Hepatocyte (in vitro differentiated cells): Measurements from ENCODE around the gene ALDH3A1. TPM values are rescaled to one million over a fixed set of nuclear protein-coding genes. Genes with fewer than 3 reads are reported as not detected.
A peak's percentile ranks its signal among the peaks of the same experiment; 100 is the strongest.

Experiments
- DNase-seq: peaks from one replicate; pipeline ENCODE4 v3.0.0-alpha.2; 2016; ENCODE audit warnings: low spot score
- H2AFZ ChIP-seq: fragments of 200-600 bp; sonication (generic); 2 replicates; pipeline ENCODE4 v1.6.0; 2016; ENCODE audit warnings: antibody characterized with exemption, mild to moderate bottlenecking
- H3K27ac ChIP-seq: fragments of 200-600 bp; sonication (generic); 2 replicates; pipeline ENCODE4 v1.5.1; 2016; ENCODE audit warnings: mild to moderate bottlenecking
- H3K27me3 ChIP-seq: fragments of 200-600 bp; sonication (generic); 2 replicates; pipeline ENCODE4 v1.6.1; 2016
- H3K36me3 ChIP-seq: fragments of 200-600 bp; sonication (generic); replicated peaks from 2 replicates; pipeline ENCODE4 v1.5.1; 2016; ENCODE audit warnings: low read depth; ENCODE audit not compliant: insufficient read depth
- H3K4me1 ChIP-seq: fragments of 200-600 bp; sonication (generic); 2 replicates; pipeline ENCODE4 v1.5.1; 2016; ENCODE audit warnings: mild to moderate bottlenecking, moderate library complexity; ENCODE audit not compliant: insufficient read depth
- H3K4me2 ChIP-seq: fragments of 200-600 bp; sonication (generic); 2 replicates; pipeline ENCODE4 v1.6.0; 2016
- H3K4me3 ChIP-seq: fragments of 200-600 bp; sonication (generic); 2 replicates; pipeline ENCODE4 v1.5.1; 2016; ENCODE audit warnings: mild to moderate bottlenecking
- H3K79me2 ChIP-seq: fragments of 200-600 bp; sonication (generic); 2 replicates; pipeline ENCODE4 v1.6.0; 2017; ENCODE audit warnings: mild to moderate bottlenecking
- H3K9me2 ChIP-seq: fragments of 200-600 bp; sonication (generic); replicated peaks from 2 replicates; pipeline ENCODE4 v1.6.0; 2017; ENCODE audit warnings: mild to moderate bottlenecking; ENCODE audit not compliant: insufficient read depth
- H3K9me3 ChIP-seq: fragments of 200-600 bp; sonication (generic); 2 replicates; pipeline ENCODE4 v1.5.1; 2016; ENCODE audit warnings: low read depth, mild to moderate bottlenecking
- H4K20me1 ChIP-seq: fragments of 200-600 bp; sonication (generic); 2 replicates; pipeline ENCODE4 v1.6.0; 2016; ENCODE audit warnings: mild to moderate bottlenecking; ENCODE audit not compliant: insufficient read depth, poor library complexity, severe bottlenecking
- EZH2 ChIP-seq: fragments of 200-600 bp; sonication (generic); IDR thresholded peaks from 2 replicates; pipeline ENCODE4 v1.6.1; 2016; ENCODE audit warnings: antibody characterized with exemption, mild to moderate bottlenecking, borderline replicate concordance
- EZH2phosphoT487 ChIP-seq: fragments of 200-600 bp; sonication (generic); IDR thresholded peaks from one replicate; pipeline ENCODE4 v1.6.1; 2018; ENCODE audit warnings: antibody characterized with exemption, mild to moderate bottlenecking, low read depth, moderate library complexity; ENCODE audit not compliant: unreplicated experiment, severe bottlenecking
- WGBS: methylation state at CpG from one replicate; pipeline ENCODE4 v1.1.6; 2016; ENCODE audit warnings: low lambda C conversion rate; ENCODE audit errors: missing lambda C conversion rate; 5-methylcytosine and 5-hydroxymethylcytosine counted together
- polyA plus RNA-seq: library from polyadenylated mRNA; unstranded; fragments of >200 nt; fragmentation: Nextera tagmentation; extraction: Ambion mirVana; gene quantifications from 2 replicates; pipeline ENCODE4 v1.2.1, GENCODE V29; 2016
- total RNA-seq: library from RNA; depleted of rRNA; stranded (reverse); fragments of >200 nt; gene quantifications from 2 replicates; pipeline ENCODE4 v1.2.3, GENCODE V29; 2014
- TF ChIP-seq, protein P1 (sequence below): fragments of 200-600 bp; sonication (generic); IDR thresholded peaks from 2 replicates; pipeline ENCODE4 v1.5.1; 2016; ENCODE audit warnings: antibody characterized with exemption, mild to moderate bottlenecking; ENCODE audit not compliant: poor library complexity

ALDH3A1 gene
- total and polyA plus RNA-seq, 2 experiments from 2014 or later, result 0.90 to 1.4 TPM

- TF ChIP-seq EZH2, result no peak
- TF ChIP-seq, protein P1, sequence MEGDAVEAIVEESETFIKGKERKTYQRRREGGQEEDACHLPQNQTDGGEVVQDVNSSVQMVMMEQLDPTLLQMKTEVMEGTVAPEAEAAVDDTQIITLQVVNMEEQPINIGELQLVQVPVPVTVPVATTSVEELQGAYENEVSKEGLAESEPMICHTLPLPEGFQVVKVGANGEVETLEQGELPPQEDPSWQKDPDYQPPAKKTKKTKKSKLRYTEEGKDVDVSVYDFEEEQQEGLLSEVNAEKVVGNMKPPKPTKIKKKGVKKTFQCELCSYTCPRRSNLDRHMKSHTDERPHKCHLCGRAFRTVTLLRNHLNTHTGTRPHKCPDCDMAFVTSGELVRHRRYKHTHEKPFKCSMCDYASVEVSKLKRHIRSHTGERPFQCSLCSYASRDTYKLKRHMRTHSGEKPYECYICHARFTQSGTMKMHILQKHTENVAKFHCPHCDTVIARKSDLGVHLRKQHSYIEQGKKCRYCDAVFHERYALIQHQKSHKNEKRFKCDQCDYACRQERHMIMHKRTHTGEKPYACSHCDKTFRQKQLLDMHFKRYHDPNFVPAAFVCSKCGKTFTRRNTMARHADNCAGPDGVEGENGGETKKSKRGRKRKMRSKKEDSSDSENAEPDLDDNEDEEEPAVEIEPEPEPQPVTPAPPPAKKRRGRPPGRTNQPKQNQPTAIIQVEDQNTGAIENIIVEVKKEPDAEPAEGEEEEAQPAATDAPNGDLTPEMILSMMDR, result no peak
- TF ChIP-seq EZH2phosphoT487, result no peak
- Histone ChIP-seq H3K79me2 (no peaks in the 10 kb centered on the region), H3K4me1 (no peaks in the 10 kb centered on the region), H3K9me2 (no peaks in the 10 kb centered on the region), H3K9me3 (no peaks in the 10 kb centered on the region), H3K27ac (no peak overlapping the region), H3K36me3 (no peaks in the 10 kb centered on the region), H3K27me3 (no peaks in the 10 kb centered on the region), H2AFZ (no peak overlapping the region), H4K20me1 (no peaks in the 10 kb centered on the region), H3K4me3 (no peak overlapping the region), H3K4me2 (no peak overlapping the region)
- DNase-seq, result no peak
- WGBS, result 96% methylated on average over 12 of the region's 12 CpGs
Observed at GRCh38 chr17:19757536-19758180, 9.6 kb upstream of the ALDH3A1 start.

DNA sequence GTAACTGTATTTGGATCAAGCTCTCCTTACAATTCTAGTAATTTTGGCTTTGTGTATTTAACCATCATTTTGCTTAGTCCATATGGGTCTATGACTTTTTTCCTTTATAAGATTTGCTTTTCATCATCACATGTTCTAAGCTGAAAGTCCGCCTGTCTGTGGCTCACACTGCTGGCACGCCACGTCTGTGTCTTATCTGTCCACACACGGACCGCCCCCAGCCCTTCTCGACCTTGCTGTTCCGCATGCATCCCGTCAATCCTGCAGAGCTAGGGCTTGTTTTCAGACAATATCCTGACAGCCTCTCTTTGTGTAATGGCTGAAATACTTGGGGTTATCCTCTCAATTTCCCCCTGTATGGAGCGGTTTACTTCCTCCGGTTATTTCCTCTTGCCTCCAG lies 8.4 kb upstream of the ALDH3A1 start:
- H3K27ac ChIP-seq, result no peak overlapping the region
- no peaks in the 10 kb centered on the region for H4K20me1 ChIP-seq
- no peaks in the 10 kb centered on the region for H3K4me1 ChIP-seq
- no peaks in the 10 kb centered on the region for H3K79me2 ChIP-seq
- no peak overlapping the region for H3K4me3 ChIP-seq
- H2AFZ ChIP-seq, result no peak overlapping the region
- no peaks in the 10 kb centered on the region for H3K36me3 ChIP-seq
- TF ChIP-seq EZH2phosphoT487 (no peak), EZH2 (no peak)
- TF ChIP-seq, protein P1, result no peak
- H3K4me2 ChIP-seq, result no peak overlapping the region
- H3K27me3 ChIP-seq, result no peaks in the 10 kb centered on the region
- peak; percentile 57 for DNase-seq
- 50% methylated on average over 10 of the region's 10 CpGs for WGBS
- H3K9me3 ChIP-seq, result no peaks in the 10 kb centered on the region
- H3K9me2 ChIP-seq, result no peaks in the 10 kb centered on the region

DNA sequence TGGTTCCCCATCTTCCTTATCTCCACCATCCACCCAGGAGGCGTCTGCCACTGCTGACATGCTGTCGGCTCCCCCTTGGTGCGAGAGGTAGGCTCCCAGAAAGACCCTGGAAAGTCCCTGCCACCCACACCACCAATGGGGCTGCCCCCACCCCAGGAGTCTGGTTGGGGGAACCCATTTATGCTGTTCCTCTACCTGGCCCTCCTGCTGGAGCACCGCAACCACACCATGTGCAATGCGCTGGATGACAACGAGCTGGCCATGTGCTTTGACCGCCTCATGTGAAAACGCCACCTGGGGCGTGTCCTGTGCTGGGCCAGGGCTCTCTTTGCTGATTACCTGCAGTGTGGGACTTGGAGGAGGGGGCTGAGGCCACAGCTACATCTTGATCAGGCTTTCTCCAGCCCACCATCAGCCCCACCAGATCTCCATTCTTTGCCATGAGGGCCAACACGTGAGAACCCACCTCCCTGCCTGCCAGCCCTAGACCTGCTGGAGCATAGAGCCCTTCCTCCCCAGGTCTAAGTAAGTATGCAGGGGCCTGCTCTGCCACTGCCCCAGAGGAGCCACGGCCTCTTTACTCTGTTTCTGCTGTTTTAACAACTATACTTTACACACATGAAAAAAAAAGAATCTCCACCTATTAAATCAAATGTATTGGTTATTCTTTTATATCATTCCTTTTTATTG lies 7.9 kb upstream of the ALDH3A1 start:
- Histone ChIP-seq H3K4me1 (no peaks in the 10 kb centered on the region), H3K9me3 (no peaks in the 10 kb centered on the region), H2AFZ (no peak overlapping the region), H3K36me3 (no peaks in the 10 kb centered on the region), H4K20me1 (no peaks in the 10 kb centered on the region), H3K27ac (no peak overlapping the region), H3K9me2 (no peaks in the 10 kb centered on the region), H3K4me2 (no peak overlapping the region), H3K79me2 (no peaks in the 10 kb centered on the region), H3K4me3 (no peak overlapping the region), H3K27me3 (no peaks in the 10 kb centered on the region)
- 89% methylated on average over 11 of the region's 11 CpGs for WGBS
- TF ChIP-seq EZH2 (no peak), EZH2phosphoT487 (no peak)
- TF ChIP-seq, protein P1, result no peak
- no peak for DNase-seq
